DOHH2 (cell line): Measurements from ENCODE around the gene IP6K1.

Experiments used
- EZH2phosphoT487 ChIP-seq: fragments of 200-600 bp; sonication (generic); IDR thresholded peaks from 2 replicates; pipeline ENCODE4 v1.6.1; 2017; ENCODE audit warnings: borderline replicate concordance, mild to moderate bottlenecking, antibody characterized with exemption, low read length, moderate library complexity, mixed read lengths
- TF ChIP-seq, protein P1 (sequence below): fragments of 200-600 bp; sonication (generic); IDR thresholded peaks from one replicate; pipeline ENCODE4 v1.5.1; 2014; ENCODE audit warnings: antibody characterized with exemption, mild to moderate bottlenecking, low read depth, low read length; ENCODE audit not compliant: poor library complexity, severe bottlenecking

DNA sequence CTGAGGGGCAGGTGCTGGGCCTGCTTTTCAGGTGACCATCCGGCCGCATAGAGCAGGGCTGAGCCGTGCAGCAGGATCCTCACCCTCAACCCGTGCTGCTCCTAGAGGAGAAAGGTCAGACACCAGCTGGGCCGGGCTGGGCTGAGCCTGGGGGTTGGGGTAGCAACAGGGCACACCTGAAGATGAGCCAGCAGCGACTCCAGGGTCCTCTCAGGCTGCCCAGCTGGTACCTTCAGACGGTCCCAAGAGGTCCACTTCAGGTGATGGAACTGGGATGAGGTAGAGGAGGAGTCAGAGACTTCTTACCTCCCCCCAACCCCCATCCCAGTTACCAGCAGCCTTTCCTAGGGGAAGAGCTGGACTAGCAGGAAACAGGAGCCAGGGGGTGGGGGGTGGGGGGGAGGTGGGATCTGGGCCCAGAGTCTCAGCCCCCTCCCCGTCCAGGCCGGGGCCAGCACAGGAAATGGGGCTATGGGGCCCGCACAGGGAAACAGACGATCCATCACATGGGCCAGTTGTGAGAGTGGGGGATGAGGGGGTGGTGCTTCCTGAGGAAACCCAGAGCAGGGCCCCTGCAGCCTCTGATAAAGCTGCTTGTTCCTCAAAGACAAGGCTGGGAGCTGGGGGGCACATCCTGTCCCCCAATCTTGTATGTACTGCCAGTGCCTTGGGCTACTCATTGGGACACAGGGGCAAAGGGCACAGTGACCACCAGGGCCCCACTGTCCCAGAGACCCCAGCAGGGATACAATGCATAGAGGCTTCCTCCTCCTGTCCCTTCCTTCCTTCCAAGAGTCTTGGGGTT is 19.8 kb upstream of the IP6K1 start:
- TF ChIP-seq, protein P1, sequence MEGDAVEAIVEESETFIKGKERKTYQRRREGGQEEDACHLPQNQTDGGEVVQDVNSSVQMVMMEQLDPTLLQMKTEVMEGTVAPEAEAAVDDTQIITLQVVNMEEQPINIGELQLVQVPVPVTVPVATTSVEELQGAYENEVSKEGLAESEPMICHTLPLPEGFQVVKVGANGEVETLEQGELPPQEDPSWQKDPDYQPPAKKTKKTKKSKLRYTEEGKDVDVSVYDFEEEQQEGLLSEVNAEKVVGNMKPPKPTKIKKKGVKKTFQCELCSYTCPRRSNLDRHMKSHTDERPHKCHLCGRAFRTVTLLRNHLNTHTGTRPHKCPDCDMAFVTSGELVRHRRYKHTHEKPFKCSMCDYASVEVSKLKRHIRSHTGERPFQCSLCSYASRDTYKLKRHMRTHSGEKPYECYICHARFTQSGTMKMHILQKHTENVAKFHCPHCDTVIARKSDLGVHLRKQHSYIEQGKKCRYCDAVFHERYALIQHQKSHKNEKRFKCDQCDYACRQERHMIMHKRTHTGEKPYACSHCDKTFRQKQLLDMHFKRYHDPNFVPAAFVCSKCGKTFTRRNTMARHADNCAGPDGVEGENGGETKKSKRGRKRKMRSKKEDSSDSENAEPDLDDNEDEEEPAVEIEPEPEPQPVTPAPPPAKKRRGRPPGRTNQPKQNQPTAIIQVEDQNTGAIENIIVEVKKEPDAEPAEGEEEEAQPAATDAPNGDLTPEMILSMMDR = no peak
- no peak for TF ChIP-seq EZH2phosphoT487
